Neural cell (in vitro differentiated cells): ENCODE data around the gene ELMO1. TPM values are rescaled to one million over a fixed set of nuclear protein-coding genes. Genes with fewer than 3 reads are reported as not detected.

Source experiments
- H2AFZ ChIP-seq: fragments of 200-600, 300-800 bp; sonication (generic), shearing (Covaris generic); 2 replicates; pipeline ENCODE4 v1.6.0; 2014; ENCODE audit warnings: low read depth, mild to moderate bottlenecking, antibody characterized with exemption, low read length, moderate library complexity
- H3F3A ChIP-seq: fragments of 200-600 bp; shearing (Covaris generic); 2 replicates; pipeline ENCODE4 v1.6.1; 2016; ENCODE audit warnings: mild to moderate bottlenecking, moderate library complexity, mixed read lengths, antibody characterized with exemption, low read length; ENCODE audit not compliant: insufficient read depth, poor library complexity, severe bottlenecking
- H3K27ac ChIP-seq: fragments of 200-600, 300-800 bp; sonication (generic), shearing (Covaris generic); 2 replicates; pipeline ENCODE4 v1.5.1; 2014; ENCODE audit warnings: mild to moderate bottlenecking, low read length, moderate library complexity
- H3K27me3 ChIP-seq: fragments of 300-800, 200-600 bp; sonication (generic), shearing (Covaris generic); 2 replicates; pipeline ENCODE4 v1.6.0; 2014; ENCODE audit warnings: mild to moderate bottlenecking, low read depth, low read length, moderate library complexity; ENCODE audit not compliant: insufficient read depth
- H3K36me3 ChIP-seq: fragments of 300-800, 200-600 bp; sonication (generic), shearing (Covaris generic); 2 replicates; pipeline ENCODE4 v1.5.1; 2014; ENCODE audit warnings: mild to moderate bottlenecking, antibody characterized with exemption, low read length, moderate library complexity; ENCODE audit not compliant: insufficient read depth
- H3K4me2 ChIP-seq: fragments of 300-800, 200-600 bp; sonication (generic), shearing (Covaris generic); 2 replicates; pipeline ENCODE4 v1.6.0; 2014; ENCODE audit warnings: mild to moderate bottlenecking, low read length
- H3K4me3 ChIP-seq: fragments of 300-800, 200-600 bp; sonication (generic), shearing (Covaris generic); 2 replicates; pipeline ENCODE4 v1.5.1; 2014; ENCODE audit warnings: mild to moderate bottlenecking, low read length, moderate library complexity
- H3K79me2 ChIP-seq: fragments of 200-600 bp; shearing (Covaris generic); replicated peaks from 2 replicates; pipeline ENCODE4 v1.6.0; 2014; ENCODE audit warnings: mild to moderate bottlenecking, low read length, moderate library complexity; ENCODE audit not compliant: insufficient read depth
- H3K9ac ChIP-seq: fragments of 300-800, 200-600 bp; sonication (generic), shearing (Covaris generic); 2 replicates; pipeline ENCODE4 v1.6.1; 2016; ENCODE audit warnings: mild to moderate bottlenecking, low read length, mixed read lengths
- H3K9me2 ChIP-seq: fragments of 200-600 bp; shearing (Covaris generic); 2 replicates; pipeline ENCODE4 v1.6.1; 2016; ENCODE audit warnings: mild to moderate bottlenecking, low read length, mixed read lengths; ENCODE audit not compliant: insufficient read depth
- H3K9me3 ChIP-seq: fragments of 200-600, 300-800 bp; sonication (generic), shearing (Covaris generic); 2 replicates; pipeline ENCODE4 v1.6.1; 2016; ENCODE audit warnings: mild to moderate bottlenecking, mixed run types, low read length, moderate library complexity, mixed read lengths
- H4K20me1 ChIP-seq: fragments of 200-600 bp; shearing (Covaris generic); 2 replicates; pipeline ENCODE4 v1.6.1; 2016; ENCODE audit warnings: mild to moderate bottlenecking, mixed run types; ENCODE audit not compliant: insufficient read depth
- CTCF ChIP-seq: fragments of 450-650 bp; IDR thresholded peaks from 2 replicates; pipeline ENCODE4 v1.5.1; 2014; ENCODE audit warnings: antibody characterized with exemption, mild to moderate bottlenecking, moderate library complexity; ENCODE audit not compliant: poor library complexity, severe bottlenecking
- EP300 ChIP-seq: fragments of 450-650 bp; conservative IDR thresholded peaks from 2 replicates; pipeline ENCODE4 v1.6.1; 2014; ENCODE audit warnings: antibody characterized with exemption, mild to moderate bottlenecking, moderate library complexity; ENCODE audit not compliant: poor library complexity, severe bottlenecking
- EZH2 ChIP-seq: fragments of 200-600, 300-800 bp; shearing (Covaris generic), sonication (generic); IDR thresholded peaks from 2 replicates; pipeline ENCODE4 v1.6.1; 2014; ENCODE audit warnings: antibody characterized with exemption, low read length, borderline replicate concordance, mild to moderate bottlenecking; ENCODE audit not compliant: insufficient read depth, poor library complexity, severe bottlenecking
- MXI1 ChIP-seq: fragments of 450-650 bp; conservative IDR thresholded peaks from 2 replicates; pipeline ENCODE4 v1.6.1; 2014; ENCODE audit warnings: antibody characterized with exemption, mild to moderate bottlenecking; ENCODE audit not compliant: poor library complexity, severe bottlenecking
- POLR2AphosphoS5 ChIP-seq: IDR thresholded peaks from 2 replicates; pipeline ENCODE4 v1.6.1; 2012
- RAD21 ChIP-seq: fragments of 450-650 bp; conservative IDR thresholded peaks from 2 replicates; pipeline ENCODE4 v1.6.1; 2014; ENCODE audit warnings: antibody characterized with exemption, mild to moderate bottlenecking, moderate library complexity
- REST ChIP-seq: IDR thresholded peaks from 2 replicates; pipeline ENCODE4 v1.6.1; 2012; ENCODE audit warnings: borderline replicate concordance
- SMC3 ChIP-seq: fragments of 450-650 bp; conservative IDR thresholded peaks from 2 replicates; pipeline ENCODE4 v1.6.1; 2014; ENCODE audit warnings: antibody characterized with exemption, mild to moderate bottlenecking, moderate library complexity; ENCODE audit not compliant: poor library complexity
- TAF1 ChIP-seq: IDR thresholded peaks from 2 replicates; pipeline ENCODE4 v1.6.1; 2012; ENCODE audit warnings: low read depth
- polyA plus RNA-seq: library from polyadenylated mRNA; depleted of rRNA; stranded (reverse); fragments of >200 nt; gene quantifications from 2 replicates; pipeline ENCODE4 v1.2.3, GENCODE V29; 2014

The ELMO1 gene
- polyA plus RNA-seq, 1 donor from 2014 or later: 12.2 TPM

- no peaks in the 10 kb centered on the region for H3K9me2 ChIP-seq
- no peaks in the 10 kb centered on the region for H3K36me3 ChIP-seq
- no peak overlapping the region for H3K4me3 ChIP-seq
- no peak for TF ChIP-seq MXI1
- no peak for TF ChIP-seq SMC3
- no peak for TF ChIP-seq TAF1
- TF ChIP-seq EP300: no peak
- no peak for TF ChIP-seq EZH2
- TF ChIP-seq POLR2AphosphoS5: no peak
- TF ChIP-seq REST: no peak
- no peak for TF ChIP-seq RAD21
- no peak for TF ChIP-seq CTCF
- H3F3A ChIP-seq: peaks cover 11% of the 10 kb centered on the region
- H3K4me2 ChIP-seq: no peak overlapping the region
- H3K79me2 ChIP-seq: no peaks in the 10 kb centered on the region
- no peak overlapping the region for H3K9ac ChIP-seq
- H3K27ac ChIP-seq: no peak overlapping the region
- H3K27me3 ChIP-seq: no peaks in the 10 kb centered on the region
- no peak overlapping the region for H2AFZ ChIP-seq
- no peaks in the 10 kb centered on the region for H3K9me3 ChIP-seq
- H4K20me1 ChIP-seq: no peaks in the 10 kb centered on the region
These were observed 382.8 kb downstream of the ELMO1 start for GRCh38 chr7:37065779-37066271.

GRCh38 chr7:37062560-37062859 is 386.2 kb downstream of the ELMO1 start:
- Histone ChIP-seq H3K9me3 (no peaks in the 10 kb centered on the region), H3K4me2 (peak overlapping the region; percentile 28)

More at GRCh38 chr7:37062560-37062859, 386.2 kb downstream of the ELMO1 start:
- Histone ChIP-seq H3K79me2 (no peaks in the 10 kb centered on the region), H3K9ac (peak overlapping the region; percentile 2), H2AFZ (no peak overlapping the region), H3K27ac (peak overlapping the region; percentile 76), H3K36me3 (no peaks in the 10 kb centered on the region), H4K20me1 (no peaks in the 10 kb centered on the region), H3K9me2 (no peaks in the 10 kb centered on the region), H3K4me3 (peak overlapping the region; percentile 40), H3F3A (peaks cover 11% of the 10 kb centered on the region), H3K27me3 (no peaks in the 10 kb centered on the region)
- peak; percentile 52 for TF ChIP-seq EP300
- no peak for TF ChIP-seq REST
- no peak for TF ChIP-seq CTCF
- TF ChIP-seq RAD21: no peak
- TF ChIP-seq TAF1: no peak
- TF ChIP-seq POLR2AphosphoS5: no peak
